GM23338 (cell line): ENCODE data around the gene CNPY2. TPM values are rescaled to one million over a fixed set of nuclear protein-coding genes. Genes with fewer than 3 reads are reported as not detected.

Experiments
- ATAC-seq: fragments of 200-7000 bp; cut with Tn5 transposase; 3 replicates; pipeline ENCODE4 v1.9.1; 2020
- DNase-seq: peaks from one replicate; pipeline ENCODE4 v3.0.0-alpha.2; 2015; ENCODE audit warnings: low spot score
- H2AFZ ChIP-seq: fragments of 200-600 bp; sonication (generic); 2 replicates; pipeline ENCODE4 v1.8.0; 2016; ENCODE audit warnings: antibody characterized with exemption, mild to moderate bottlenecking, moderate library complexity
- H3F3A ChIP-seq: fragments of 200-600 bp; sonication (generic); replicated peaks from 2 replicates; pipeline ENCODE4 v1.8.0; 2017; ENCODE audit warnings: antibody characterized with exemption, mixed run types, low read depth
- H3K27ac ChIP-seq: fragments of 200-600 bp; sonication (generic); 2 replicates; pipeline ENCODE4 v1.6.1; 2016; ENCODE audit warnings: low read depth
- H3K27me3 ChIP-seq: fragments of 200-600 bp; sonication (generic); 2 replicates; pipeline ENCODE4 v1.8.0; 2016; ENCODE audit warnings: mild to moderate bottlenecking, mixed run types, moderate library complexity; ENCODE audit not compliant: insufficient read depth
- H3K36me3 ChIP-seq: fragments of 200-600 bp; sonication (generic); 2 replicates; pipeline ENCODE4 v1.8.0; 2016; ENCODE audit warnings: mild to moderate bottlenecking; ENCODE audit not compliant: insufficient read depth
- H3K4me1 ChIP-seq: fragments of 200-600 bp; sonication (generic); 2 replicates; pipeline ENCODE4 v1.8.0; 2016; ENCODE audit warnings: mild to moderate bottlenecking, moderate library complexity; ENCODE audit not compliant: insufficient read depth
- H3K4me2 ChIP-seq: fragments of 200-600 bp; sonication (generic); 2 replicates; pipeline ENCODE4 v1.7.1; 2017; ENCODE audit warnings: mixed run types
- H3K4me3 ChIP-seq: fragments of 200-600 bp; sonication (generic); 2 replicates; pipeline ENCODE4 v1.6.1; 2016; ENCODE audit warnings: mixed run types
- H3K79me2 ChIP-seq: fragments of 200-600 bp; sonication (generic); replicated peaks from 2 replicates; pipeline ENCODE4 v1.8.0; 2017; ENCODE audit warnings: mild to moderate bottlenecking; ENCODE audit not compliant: insufficient read depth
- H3K9me2 ChIP-seq: fragments of 200-600 bp; sonication (generic); 2 replicates; pipeline ENCODE4 v1.8.0; 2017; ENCODE audit not compliant: insufficient read depth
- H4K20me1 ChIP-seq: fragments of 200-600 bp; sonication (generic); replicated peaks from 2 replicates; pipeline ENCODE4 v1.8.0; 2017; ENCODE audit warnings: mild to moderate bottlenecking; ENCODE audit not compliant: insufficient read depth
- H3K27ac Mint-ChIP-seq: 2 replicates; pipeline ENCODE4 v1.8.0; 2020; ENCODE audit warnings: inconsistent platforms, mild to moderate bottlenecking, moderate library complexity, mixed read lengths
- H3K27me3 Mint-ChIP-seq: 3 replicates; pipeline ENCODE4 v1.8.0; 2022; ENCODE audit warnings: low read depth, mild to moderate bottlenecking, moderate library complexity, mixed read lengths, inconsistent platforms; ENCODE audit not compliant: insufficient read depth, poor library complexity
- H3K36me3 Mint-ChIP-seq: 3 replicates; pipeline ENCODE4 v1.8.0; 2021; ENCODE audit warnings: low read depth, mild to moderate bottlenecking, inconsistent platforms, moderate library complexity, mixed read lengths
- H3K4me1 Mint-ChIP-seq: 3 replicates; pipeline ENCODE4 v1.8.0; 2020; ENCODE audit warnings: mild to moderate bottlenecking, inconsistent platforms, mixed read lengths
- H3K4me3 Mint-ChIP-seq: 3 replicates; pipeline ENCODE4 v1.8.0; 2021; ENCODE audit warnings: moderate library complexity, mild to moderate bottlenecking, inconsistent platforms, mixed read lengths
- H3K9me3 Mint-ChIP-seq: 3 replicates; pipeline ENCODE4 v1.8.0; 2020; ENCODE audit warnings: moderate library complexity, mild to moderate bottlenecking, inconsistent platforms, mixed read lengths
- ETS1 ChIP-seq: IDR thresholded peaks from 2 replicates; pipeline ENCODE4 v1.6.1; 2016; ENCODE audit warnings: antibody characterized with exemption
- EZH2 ChIP-seq: fragments of 200-600 bp; sonication (generic); IDR thresholded peaks from one replicate; pipeline ENCODE4 v1.8.0; 2017; ENCODE audit warnings: antibody characterized with exemption, mild to moderate bottlenecking, low read depth; ENCODE audit not compliant: unreplicated experiment
- JUNB ChIP-seq: IDR thresholded peaks from one replicate; pipeline ENCODE4 v1.6.1; 2016; ENCODE audit warnings: antibody characterized with exemption; ENCODE audit not compliant: unreplicated experiment
- NANOG ChIP-seq: IDR thresholded peaks from 2 replicates; pipeline ENCODE4 v1.6.1; 2016; ENCODE audit warnings: antibody characterized with exemption, borderline replicate concordance
- POLR2AphosphoS5 ChIP-seq: IDR thresholded peaks from 2 replicates; pipeline ENCODE4 v1.6.1; 2016; ENCODE audit warnings: antibody characterized with exemption, low read depth
- STAT1 ChIP-seq: IDR thresholded peaks from one replicate; pipeline ENCODE4 v1.6.1; 2016; ENCODE audit warnings: antibody characterized with exemption; ENCODE audit not compliant: unreplicated experiment
- ZNF114 ChIP-seq: fragments of 250-450 bp; sonication (Bioruptor Pico); IDR thresholded peaks from 2 replicates; pipeline ENCODE4 v1.5.0; 2020; ENCODE audit warnings: mild to moderate bottlenecking, moderate library complexity
- ZNF462 ChIP-seq: fragments of 250-450 bp; sonication (Bioruptor Pico); IDR thresholded peaks from 2 replicates; pipeline ENCODE4 v1.5.0; 2020; ENCODE audit warnings: mild to moderate bottlenecking, moderate library complexity
- polyA plus RNA-seq: library from polyadenylated mRNA; unstranded; fragments of >200 nt; fragmentation: Nextera tagmentation; extraction: Ambion mirVana; gene quantifications from 2 replicates; pipeline ENCODE4 v1.2.1, GENCODE V29; 2016
- small RNA-seq: library from RNA; depleted of rRNA; stranded (forward); fragments of <200 nt; gene quantifications from one replicate; pipeline ENCODE3, GENCODE V24; 2014; ENCODE audit warnings: low replicate concordance
- total RNA-seq: library from RNA; depleted of rRNA; stranded (reverse); fragments of >200 nt; shearing (Covaris generic); gene quantifications from 2 replicates; pipeline ENCODE4 v1.2.3, GENCODE V29; 2014; rRNA removed

Gene CNPY2
- total and polyA plus RNA-seq, 2 experiments from 2014 or later = 119 to 316 TPM

GRCh38 chr12:56260921-56261320, 54.9 kb downstream of the CNPY2 start (continued):
- TF ChIP-seq ZNF462 (CRISPR knock-in tag) (no peak), STAT1 (no peak), EZH2 (no peak), ZNF114 (CRISPR knock-in tag) (no peak), NANOG (no peak)

- peaks cover 15% of the 10 kb centered on the region; the same call in 1 of the 2 replicates for H3K36me3 ChIP-seq
- no peak overlapping the region for H3K4me3 Mint-ChIP-seq
Observed at GRCh38 chr12:56260380-56260779, 55.4 kb downstream of the CNPY2 start.

More at GRCh38 chr12:56260380-56260779, 55.4 kb downstream of the CNPY2 start:
- no peaks in the 10 kb centered on the region; the same call in 1 of the 3 replicates for H3K9me3 Mint-ChIP-seq
- TF ChIP-seq JUNB (no peak), POLR2AphosphoS5 (no peak), ETS1 (no peak), EZH2 (no peak)
- Histone ChIP-seq H4K20me1 (peaks cover 14% of the 10 kb centered on the region), H2AFZ (no peak overlapping the region), H3K9me2 (no peaks in the 10 kb centered on the region), H3F3A (peaks cover 19% of the 10 kb centered on the region), H3K27me3 (no peaks in the 10 kb centered on the region), H3K27ac (no peak overlapping the region), H3K4me1 (peaks cover 17% of the 10 kb centered on the region), H3K4me3 (no peak overlapping the region), H3K4me2 (no peak overlapping the region), H3K79me2 (peaks cover 13% of the 10 kb centered on the region; the same call in 1 of the 2 replicates)
- no peak overlapping the region for H3K27ac Mint-ChIP-seq
- peaks cover 25% of the 10 kb centered on the region for H3K27me3 Mint-ChIP-seq
- H3K4me1 Mint-ChIP-seq = peaks cover 18% of the 10 kb centered on the region
- DNase-seq = no peak
- H3K36me3 Mint-ChIP-seq = peaks cover 11% of the 10 kb centered on the region
- no peak for ATAC-seq

Small RNA genes lying within 50 kb of the gene (small RNA-seq; reads per million reads assigned to genes)
- gene RNU7-40P = 0.07 reads per million

Other genes starting within 250 kb of the CNPY2 start
- gene ERBB3, start 235.8 kb downstream of the CNPY2 start, total RNA-seq = 44.4 and 54.4 TPM in 2 replicates
- 21.0 and 23.3 TPM in 2 replicates for gene ERBB3, start 235.8 kb downstream of the CNPY2 start, polyA plus RNA-seq
- 231 and 237 TPM in 2 replicates for gene PA2G4, start 211.4 kb downstream of the CNPY2 start, total RNA-seq
- 349 and 373 TPM in 2 replicates for gene PA2G4, start 211.4 kb downstream of the CNPY2 start, polyA plus RNA-seq
- 1,633 and 2,039 TPM in 2 replicates for gene RPL41, start 199.4 kb downstream of the CNPY2 start, total RNA-seq
- 3,858 and 3,875 TPM in 2 replicates for gene RPL41, start 199.4 kb downstream of the CNPY2 start, polyA plus RNA-seq
- 4.2 and 5.4 TPM in 2 replicates for gene ZC3H10, start 197.7 kb downstream of the CNPY2 start, total RNA-seq
- gene ZC3H10, start 197.7 kb downstream of the CNPY2 start, polyA plus RNA-seq = 2.2 and 2.7 TPM in 2 replicates
- gene ESYT1, start 187.7 kb downstream of the CNPY2 start, total RNA-seq = 97.2 and 142 TPM in 2 replicates
- gene ESYT1, start 187.7 kb downstream of the CNPY2 start, polyA plus RNA-seq = 23.3 and 26.2 TPM in 2 replicates
- gene MYL6B, start 163.4 kb downstream of the CNPY2 start, total RNA-seq = 96.9 and 103 TPM in 2 replicates
- 164 and 170 TPM in 2 replicates for gene MYL6B, start 163.4 kb downstream of the CNPY2 start, polyA plus RNA-seq
- 1,092 and 1,271 TPM in 2 replicates for gene MYL6, start 157.6 kb downstream of the CNPY2 start, total RNA-seq
- gene MYL6, start 157.6 kb downstream of the CNPY2 start, polyA plus RNA-seq = 1,545 and 1,548 TPM in 2 replicates
- 40.4 and 44.5 TPM in 2 replicates for gene SMARCC2, start 126.5 kb downstream of the CNPY2 start, total RNA-seq
- gene SMARCC2, start 126.5 kb downstream of the CNPY2 start, polyA plus RNA-seq = 52.1 and 68.3 TPM in 2 replicates
- gene RNF41, start 94.1 kb downstream of the CNPY2 start, total RNA-seq = 68.2 and 77.1 TPM in 2 replicates
- 14.8 and 15.3 TPM in 2 replicates for gene RNF41, start 94.1 kb downstream of the CNPY2 start, polyA plus RNA-seq
- 25.5 and 31.6 TPM in 2 replicates for gene NABP2, start 91.6 kb downstream of the CNPY2 start, total RNA-seq
- 24.9 and 27.8 TPM in 2 replicates for gene NABP2, start 91.6 kb downstream of the CNPY2 start, polyA plus RNA-seq
- 0.59 and 4.5 TPM in 2 replicates for gene SLC39A5, start 85.9 kb downstream of the CNPY2 start, total RNA-seq
- gene SLC39A5, start 85.9 kb downstream of the CNPY2 start, polyA plus RNA-seq = 0.29 and 0.63 TPM in 2 replicates
- 25.2 and 25.6 TPM in 2 replicates for gene ANKRD52, start 57.6 kb downstream of the CNPY2 start, total RNA-seq
- gene ANKRD52, start 57.6 kb downstream of the CNPY2 start, polyA plus RNA-seq = 16.2 and 20.3 TPM in 2 replicates
- 15.2 and 17.8 TPM in 2 replicates for gene COQ10A, start 49.0 kb downstream of the CNPY2 start, total RNA-seq
- 12.0 and 12.8 TPM in 2 replicates for gene COQ10A, start 49.0 kb downstream of the CNPY2 start, polyA plus RNA-seq
- gene CS, start 15.7 kb downstream of the CNPY2 start, total RNA-seq = 163 and 166 TPM in 2 replicates
- gene CS, start 15.7 kb downstream of the CNPY2 start, polyA plus RNA-seq = 54.5 and 63.3 TPM in 2 replicates
- 27.2 and 35.7 TPM in 2 replicates for gene PAN2, start 18.0 kb upstream of the CNPY2 start, total RNA-seq
- gene PAN2, start 18.0 kb upstream of the CNPY2 start, polyA plus RNA-seq = 9.1 and 11.5 TPM in 2 replicates
- gene IL23A, start 22.9 kb upstream of the CNPY2 start, total RNA-seq = 2.5 and 3.2 TPM in 2 replicates
- 8.0 and 9.3 TPM in 2 replicates for gene IL23A, start 22.9 kb upstream of the CNPY2 start, polyA plus RNA-seq
- gene STAT2, start 44.1 kb upstream of the CNPY2 start, total RNA-seq = 60.6 and 67.9 TPM in 2 replicates
- gene STAT2, start 44.1 kb upstream of the CNPY2 start, polyA plus RNA-seq = 15.6 and 16.7 TPM in 2 replicates
- not detected in 2 replicates for gene APOF, start 46.9 kb upstream of the CNPY2 start, total RNA-seq
- not detected in 2 replicates for gene APOF, start 46.9 kb upstream of the CNPY2 start, polyA plus RNA-seq
- 54.3 and 54.8 TPM in 2 replicates for gene TIMELESS, start 133.4 kb upstream of the CNPY2 start, total RNA-seq
- 22.7 and 28.7 TPM in 2 replicates for gene TIMELESS, start 133.4 kb upstream of the CNPY2 start, polyA plus RNA-seq
- not detected in 2 replicates for gene MIP, start 138.7 kb upstream of the CNPY2 start, total RNA-seq
- gene MIP, start 138.7 kb upstream of the CNPY2 start, polyA plus RNA-seq = 0.29 and 0.47 TPM in 2 replicates
- gene SPRYD4, start 152.6 kb upstream of the CNPY2 start, total RNA-seq = 2.6 and 3.1 TPM in 2 replicates
- 2.1 and 2.3 TPM in 2 replicates for gene SPRYD4, start 152.6 kb upstream of the CNPY2 start, polyA plus RNA-seq
- gene GLS2, start 172.2 kb upstream of the CNPY2 start, total RNA-seq = 24.5 and 31.6 TPM in 2 replicates
- 11.2 and 12.2 TPM in 2 replicates for gene GLS2, start 172.2 kb upstream of the CNPY2 start, polyA plus RNA-seq
- 13.1 and 16.8 TPM in 2 replicates for gene RBMS2, start 205.8 kb upstream of the CNPY2 start, total RNA-seq
- gene RBMS2, start 205.8 kb upstream of the CNPY2 start, polyA plus RNA-seq = 4.3 and 9.2 TPM in 2 replicates